ENCODE data around the gene GPS1.

The GPS1 gene

DNA sequence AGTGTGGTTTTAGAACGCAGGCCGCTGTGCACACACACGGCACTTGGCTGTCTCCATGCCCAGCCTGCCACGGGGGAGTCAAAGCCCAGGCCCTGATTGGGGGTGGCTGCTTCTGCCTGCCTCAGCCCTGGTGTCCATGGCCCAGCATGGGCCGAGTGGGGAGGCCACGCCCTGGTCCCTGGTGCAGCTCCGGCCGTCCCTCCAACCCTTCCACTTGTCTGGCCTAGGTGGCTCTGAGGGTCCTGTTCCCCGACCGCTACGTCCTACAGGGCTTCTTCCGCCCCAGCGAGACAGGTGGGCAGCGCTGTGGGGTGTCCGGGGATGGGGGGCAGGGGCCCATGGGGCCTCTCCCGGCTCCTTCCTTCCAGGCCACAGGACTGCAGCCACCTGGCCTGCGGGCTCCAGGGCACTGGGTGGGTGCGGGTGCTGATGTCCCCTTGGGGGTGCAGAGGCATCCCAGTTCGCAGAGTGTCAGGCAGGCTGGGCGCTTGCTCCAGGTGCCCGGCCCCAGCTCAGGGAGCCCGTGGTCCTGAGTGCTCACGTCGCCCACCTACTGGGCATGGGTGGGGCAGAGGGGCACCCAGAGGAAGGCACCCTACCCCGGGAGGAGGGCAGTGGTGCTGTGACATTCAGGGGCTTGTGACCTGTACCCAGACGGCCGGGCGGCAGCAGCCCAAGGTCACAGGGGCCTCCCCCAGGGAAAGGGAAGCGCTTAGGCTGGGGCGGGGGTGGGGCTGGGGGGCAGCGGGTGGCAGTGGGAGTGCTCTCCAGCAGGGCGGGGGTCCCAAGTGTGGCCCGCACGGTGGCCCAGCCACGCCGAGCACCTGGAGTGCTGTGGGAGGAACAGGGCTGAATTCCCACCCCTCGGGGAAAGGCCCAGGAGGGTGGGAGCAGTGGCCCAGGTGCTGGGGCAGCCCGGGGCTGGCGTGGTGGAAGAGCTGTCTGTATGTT is 40.8 kb upstream of the GPS1 start:
- in situ Hi-C loops (cut with HindIII; ENCODE audit: low pct_unique_long_range_greater_than_20kb, low sequenced_read_pairs): no loop called here
- DNase-seq (ENCODE audit: low read depth in 1 of 2, low spot score in 1 of 2): no peak
- TF ChIP-seq JUND (IDR thresholded peaks at IDR 0.05; ENCODE audit: low read depth): no peak

DNA sequence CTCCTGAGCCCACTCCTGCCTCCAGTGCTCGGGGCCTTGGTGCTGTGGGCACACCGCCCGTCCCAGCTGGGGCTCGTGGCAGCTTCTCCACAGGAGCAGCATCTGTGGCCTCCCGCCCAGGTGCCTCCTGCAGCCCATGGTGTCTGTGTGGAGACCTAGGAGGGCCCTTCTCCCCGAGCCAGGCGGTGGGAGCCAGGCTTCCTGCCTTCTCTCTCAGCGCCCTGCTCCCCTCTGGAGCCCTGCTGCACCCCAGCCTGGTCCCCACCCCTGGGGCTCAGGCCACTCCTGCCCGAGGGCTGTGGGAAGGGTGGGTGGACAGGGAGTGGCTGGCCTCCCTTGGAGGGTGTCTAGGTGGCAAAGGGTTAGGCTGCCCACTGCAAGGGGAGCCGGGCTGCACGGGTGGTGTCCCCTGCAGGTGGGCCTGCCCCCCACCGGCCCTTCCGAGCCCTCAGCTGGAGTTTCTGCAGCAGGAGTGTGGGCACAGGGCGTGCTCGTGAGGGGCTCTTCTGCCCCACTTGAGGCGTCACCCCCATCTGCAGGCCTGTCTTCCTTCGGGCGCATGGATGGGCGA is 40.0 kb upstream of the GPS1 start:
- in situ Hi-C loops (cut with HindIII; ENCODE audit: low pct_unique_long_range_greater_than_20kb, low sequenced_read_pairs): no loop called here
- no peak for DNase-seq (ENCODE audit: low read depth in 1 of 2, low spot score in 1 of 2)
- TF ChIP-seq JUND (IDR thresholded peaks at IDR 0.05; ENCODE audit: low read depth): no peak

DNA sequence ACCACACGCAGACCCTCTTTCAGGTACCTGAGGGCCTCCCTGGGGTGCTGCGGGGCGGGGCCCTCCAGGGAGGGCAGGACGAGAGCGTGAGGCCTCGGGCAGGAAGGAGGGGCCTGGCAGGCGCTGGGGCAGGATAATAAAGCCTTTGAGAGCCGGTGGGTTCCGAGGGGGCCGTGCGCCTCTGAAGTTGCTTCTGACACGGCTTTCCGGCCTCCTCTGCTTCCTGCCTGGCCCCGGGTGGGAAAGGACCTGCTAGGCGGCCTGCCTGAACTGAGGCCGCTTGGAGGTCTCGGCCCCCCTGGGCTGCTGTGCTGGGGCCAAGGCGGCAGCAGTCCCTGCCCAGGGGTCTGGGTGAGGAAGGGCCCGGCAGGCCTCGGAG is 39.4 kb upstream of the GPS1 start:
- no peak for DNase-seq (ENCODE audit: low read depth in 1 of 2, low spot score in 1 of 2)
- in situ Hi-C loops (cut with HindIII; ENCODE audit: low pct_unique_long_range_greater_than_20kb, low sequenced_read_pairs): no loop called here
- no peak for TF ChIP-seq JUND (IDR thresholded peaks at IDR 0.05; ENCODE audit: low read depth)

DNA sequence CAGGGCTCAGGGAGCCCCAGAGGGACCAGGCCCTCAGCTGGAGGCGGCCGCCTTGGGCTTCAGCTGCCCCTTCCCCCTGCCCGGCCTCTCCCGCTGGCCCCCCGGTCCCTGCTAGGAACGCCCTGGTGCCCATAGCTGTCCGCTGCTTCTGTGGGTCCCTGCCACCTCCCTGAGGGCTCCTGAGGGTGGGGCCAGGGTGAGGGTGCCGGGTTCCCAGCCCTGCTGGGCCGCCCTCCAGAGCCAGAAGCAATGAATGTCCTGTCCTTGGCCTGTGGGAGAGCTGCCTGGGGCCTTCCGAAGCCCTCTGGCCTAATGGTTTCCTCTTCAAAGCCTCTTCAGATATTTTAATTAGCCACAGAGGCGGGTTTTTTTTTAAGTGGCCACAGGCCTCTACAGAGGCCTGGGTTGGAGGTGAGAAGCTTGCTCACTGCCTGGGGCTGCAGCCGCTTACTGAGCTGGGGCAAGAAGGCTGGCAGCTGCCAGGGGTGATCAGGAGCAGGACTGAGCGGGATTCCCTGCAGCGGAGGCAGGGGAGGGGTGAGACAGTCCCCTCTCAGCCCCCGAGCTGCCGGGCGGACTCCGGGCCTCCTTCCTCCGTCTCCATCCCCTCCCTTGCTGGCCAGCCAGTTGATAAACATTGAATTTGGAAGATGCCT is 38.9 kb upstream of the GPS1 start:
- in situ Hi-C loops (cut with HindIII; ENCODE audit: low pct_unique_long_range_greater_than_20kb, low sequenced_read_pairs): no loop called here

DNA sequence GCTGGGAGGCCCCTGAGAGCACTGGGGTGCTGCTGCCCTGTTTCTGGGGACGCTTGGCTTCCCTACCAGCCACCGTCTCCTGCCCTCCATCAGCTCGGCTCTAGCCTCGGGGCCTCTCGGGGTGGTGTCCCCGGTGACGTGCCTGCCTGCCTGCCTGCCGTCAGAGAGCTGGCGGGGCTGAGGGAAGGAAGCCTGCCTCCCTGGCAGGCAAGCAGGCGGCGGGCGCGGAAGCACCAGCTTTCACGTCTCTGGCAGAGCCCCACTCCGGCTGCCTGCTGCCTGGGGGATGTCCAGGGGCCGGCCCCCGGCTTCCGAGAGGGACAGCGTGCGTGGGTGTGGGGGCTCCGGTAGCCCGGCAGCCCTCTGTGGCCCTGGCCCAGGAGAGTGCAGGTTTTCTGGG is 38.4 kb upstream of the GPS1 start:
- no peak for TF ChIP-seq JUND (IDR thresholded peaks at IDR 0.05; ENCODE audit: low read depth)
- in situ Hi-C loops (cut with HindIII; ENCODE audit: low pct_unique_long_range_greater_than_20kb, low sequenced_read_pairs): no loop called here
- DNase-seq (ENCODE audit: low read depth in 1 of 2, low spot score in 1 of 2): no peak

More for the DNA sequence above, 38.9 kb upstream of the GPS1 start:
- no peak for TF ChIP-seq JUND (IDR thresholded peaks at IDR 0.05; ENCODE audit: low read depth)
- no peak for DNase-seq (ENCODE audit: low read depth in 1 of 2, low spot score in 1 of 2)

DNA sequence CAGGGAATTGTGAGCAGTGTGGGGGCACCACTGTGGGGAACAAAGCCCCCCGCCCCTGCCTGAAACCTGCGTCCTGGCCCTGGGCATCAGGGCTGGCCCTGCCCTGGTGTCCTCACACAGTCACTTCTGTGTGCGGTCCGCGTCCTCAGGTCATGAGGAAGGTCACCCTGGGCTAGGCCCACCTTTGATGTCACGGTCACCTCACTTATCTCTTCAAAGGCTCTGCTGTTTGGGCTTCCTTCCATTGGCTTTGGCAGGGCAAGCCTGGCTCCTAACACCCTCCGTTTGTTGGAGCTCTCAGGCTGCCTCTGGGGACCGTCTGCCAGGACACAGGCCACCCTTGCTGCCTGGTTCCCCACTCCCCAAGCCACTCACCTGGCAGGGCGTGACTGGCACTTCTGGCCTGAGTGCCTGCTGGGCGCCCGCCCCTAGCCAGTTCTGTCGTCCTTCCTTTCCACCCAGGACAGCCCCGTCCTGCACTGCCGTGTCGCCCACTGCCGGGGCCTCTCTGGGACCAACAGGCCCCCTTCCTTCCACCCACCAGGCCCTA is 37.9 kb upstream of the GPS1 start:
- DNase-seq (ENCODE audit: low read depth in 1 of 2, low spot score in 1 of 2): no peak
- in situ Hi-C loops (cut with HindIII; ENCODE audit: low pct_unique_long_range_greater_than_20kb, low sequenced_read_pairs): no loop called here
- TF ChIP-seq JUND (IDR thresholded peaks at IDR 0.05; ENCODE audit: low read depth): no peak

DNA sequence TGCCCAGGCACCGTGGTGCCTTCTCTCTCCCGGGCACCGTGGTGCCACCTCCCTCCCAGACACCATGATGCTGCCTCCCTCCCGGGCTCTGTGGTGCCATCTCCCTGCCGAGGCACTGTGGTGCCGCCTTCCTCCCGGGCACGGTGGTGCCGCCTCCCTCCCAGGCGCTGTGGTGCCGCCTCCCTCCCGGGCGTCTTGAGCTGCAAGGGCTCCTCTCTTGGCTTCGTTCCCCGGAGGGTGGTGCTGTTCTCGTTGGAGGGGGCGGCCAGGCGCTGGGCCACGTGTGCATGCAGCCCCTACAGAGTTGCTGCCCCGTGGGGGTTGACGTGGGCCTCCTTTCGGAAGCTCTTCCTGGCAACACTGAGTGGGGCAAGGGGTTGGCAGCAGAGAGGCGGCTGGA is 37.3 kb upstream of the GPS1 start:
- no peak for TF ChIP-seq JUND (IDR thresholded peaks at IDR 0.05; ENCODE audit: low read depth)
- in situ Hi-C loops (cut with HindIII; ENCODE audit: low pct_unique_long_range_greater_than_20kb, low sequenced_read_pairs): no loop called here
- no peak for DNase-seq (ENCODE audit: low read depth in 1 of 2, low spot score in 1 of 2)

DNA sequence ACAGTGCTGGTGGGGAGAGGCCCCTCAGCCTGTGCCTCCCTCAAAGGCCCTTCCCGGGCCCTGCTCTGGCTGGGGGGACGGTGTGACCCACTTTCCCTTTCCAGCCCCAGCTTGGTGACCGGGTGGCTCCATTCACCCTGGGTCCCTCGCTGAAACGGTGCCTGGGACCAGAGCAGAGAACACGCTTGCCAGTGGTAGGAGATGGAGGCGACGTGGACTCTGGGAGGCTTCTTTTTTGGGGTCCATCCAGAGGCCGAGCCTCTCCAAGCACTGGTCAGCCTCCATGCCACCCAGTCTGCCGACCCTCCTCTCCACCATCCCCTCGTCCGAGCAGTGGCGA is 36.8 kb upstream of the GPS1 start:
- no peak for TF ChIP-seq JUND (IDR thresholded peaks at IDR 0.05; ENCODE audit: low read depth)
- in situ Hi-C loops (cut with HindIII; ENCODE audit: low pct_unique_long_range_greater_than_20kb, low sequenced_read_pairs): no loop called here
- no peak for DNase-seq (ENCODE audit: low read depth in 1 of 2, low spot score in 1 of 2)

DNA sequence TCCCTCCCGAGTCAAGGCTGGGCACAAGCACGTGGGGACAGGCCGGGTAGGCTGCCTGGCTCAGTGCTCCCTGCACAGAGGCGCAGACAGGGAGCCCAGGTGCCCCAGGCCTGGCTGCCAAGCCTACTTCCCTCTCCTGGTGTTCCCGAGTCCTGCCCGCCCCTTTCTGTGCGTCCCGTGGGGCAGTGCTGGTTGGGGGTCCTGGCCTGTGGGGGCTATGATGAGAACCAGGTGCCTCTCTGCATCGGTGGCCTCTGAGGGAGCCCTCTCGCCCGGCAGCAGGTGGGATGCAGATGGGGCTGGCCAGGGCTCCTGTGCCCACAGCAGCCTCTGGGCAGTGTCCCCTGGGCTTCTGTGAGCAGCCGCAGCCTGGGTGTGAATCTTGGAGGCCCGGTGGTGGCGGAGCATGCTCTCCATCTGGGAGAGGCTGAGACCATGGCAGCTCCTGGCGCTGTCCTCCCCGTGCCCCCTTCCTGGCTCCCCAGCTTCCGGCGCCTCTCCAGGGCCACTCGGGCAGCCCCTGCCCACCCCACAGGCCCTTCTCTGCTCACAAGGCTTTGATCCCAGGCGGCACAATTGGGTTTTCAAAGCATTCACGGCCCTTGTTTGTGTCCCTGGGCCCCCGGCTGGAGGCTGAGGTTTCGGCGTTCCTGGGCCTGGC is 36.3 kb upstream of the GPS1 start:
- in situ Hi-C loops (cut with HindIII; ENCODE audit: low pct_unique_long_range_greater_than_20kb, low sequenced_read_pairs): no loop called here
- TF ChIP-seq JUND (IDR thresholded peaks at IDR 0.05; ENCODE audit: low read depth): no peak

DNA sequence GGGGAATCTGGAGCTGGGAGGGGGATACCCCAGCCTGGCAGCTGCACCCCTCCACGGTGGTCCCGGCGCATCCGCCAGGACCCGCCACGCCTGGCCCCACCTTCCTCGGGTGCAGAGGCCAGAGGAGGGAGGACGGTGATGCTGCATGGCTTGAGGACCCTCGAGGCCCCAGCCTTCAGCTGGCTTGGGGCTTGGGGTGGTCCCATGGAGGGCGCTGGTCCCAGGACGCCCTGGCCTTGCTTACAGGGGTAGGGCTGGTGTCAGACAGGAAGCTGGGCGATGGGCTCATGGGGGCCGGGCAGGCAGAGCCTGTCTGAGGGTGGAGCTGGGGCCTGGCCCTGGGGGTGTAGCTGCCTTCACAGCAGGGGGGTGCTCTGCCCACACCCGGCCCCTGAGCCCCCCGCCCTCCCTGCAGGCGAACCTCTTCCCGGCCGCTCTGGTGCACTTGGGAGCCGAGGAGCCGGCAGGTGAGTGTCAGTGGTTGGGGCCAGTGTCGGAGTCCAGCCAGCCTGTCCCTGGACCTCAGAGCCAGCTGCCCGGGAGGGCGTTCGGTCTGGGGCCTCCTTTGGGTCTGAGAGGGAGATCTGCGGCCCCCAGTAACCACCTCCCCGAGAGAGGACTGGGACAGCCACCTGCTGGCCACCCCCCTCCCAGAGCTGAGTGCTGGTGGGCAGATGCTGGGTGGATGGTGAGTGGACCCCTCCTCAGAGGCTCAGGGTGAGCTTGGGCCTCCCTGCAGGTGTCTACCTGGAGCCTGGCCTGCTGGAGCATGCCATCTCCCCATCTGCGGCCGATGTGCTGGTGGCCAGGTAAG is 35.4 kb upstream of the GPS1 start:
- in situ Hi-C loops (cut with HindIII; ENCODE audit: low pct_unique_long_range_greater_than_20kb, low sequenced_read_pairs): no loop called here
- TF ChIP-seq JUND (IDR thresholded peaks at IDR 0.05; ENCODE audit: low read depth): no peak
- DNase-seq (ENCODE audit: low read depth in 1 of 2, low spot score in 1 of 2): no peak

More for the DNA sequence above, 36.3 kb upstream of the GPS1 start:
- DNase-seq (ENCODE audit: low read depth in 1 of 2, low spot score in 1 of 2): no peak

DNA sequence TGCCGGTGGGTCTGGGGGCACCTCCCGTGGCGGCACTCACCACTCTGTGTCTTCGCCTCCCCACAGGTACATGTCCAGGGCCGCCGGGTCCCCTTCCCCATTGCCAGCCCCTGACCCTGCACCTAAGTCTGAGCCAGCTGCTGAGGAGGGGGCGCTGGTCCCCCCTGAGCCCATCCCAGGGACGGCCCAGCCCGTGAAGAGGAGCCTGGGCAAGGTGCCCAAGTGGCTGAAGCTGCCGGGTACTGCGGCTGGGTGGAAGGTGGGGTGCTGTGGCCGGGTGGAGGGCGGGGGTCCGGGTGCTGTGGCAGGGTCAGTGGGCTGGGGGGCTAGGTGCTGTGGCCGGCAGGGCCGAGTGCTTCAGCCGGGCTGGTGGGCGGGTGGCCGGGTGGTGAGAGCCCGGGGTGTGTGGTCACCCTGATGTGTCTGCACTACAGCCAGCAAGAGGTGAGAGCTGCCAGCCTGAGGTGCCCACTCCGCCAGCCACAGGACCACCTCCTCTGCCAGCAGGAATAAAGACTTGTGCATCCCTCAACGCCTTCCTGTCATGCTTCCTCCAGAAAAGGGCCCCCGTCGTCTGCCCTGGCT is 34.7 kb upstream of the GPS1 start:
- in situ Hi-C loops (cut with HindIII; ENCODE audit: low pct_unique_long_range_greater_than_20kb, low sequenced_read_pairs): no loop called here
- no peak for DNase-seq (ENCODE audit: low read depth in 1 of 2, low spot score in 1 of 2)
- TF ChIP-seq JUND (IDR thresholded peaks at IDR 0.05; ENCODE audit: low read depth): no peak
